Umbilical cord (tissue), 2 donors: Measurements from ENCODE around the gene TRUB1. TPM values are rescaled to one million over a fixed set of nuclear protein-coding genes. Genes with fewer than 3 reads are reported as not detected.

Experiments
- DNase-seq: peaks from one replicate; pipeline ENCODE4 v3.0.0-alpha.2; 2015; ENCODE audit warnings: low spot score
- total RNA-seq: library from RNA; depleted of rRNA; stranded (reverse); fragments of >200 nt; gene quantifications from one replicate; pipeline ENCODE4 v1.2.3, GENCODE V29; 2014; ENCODE audit warnings: low replicate concordance; ENCODE audit not compliant: insufficient read depth

TRUB1 gene
- total RNA-seq, 1 donor from 2014 or later: 26.7 TPM

- no peak for DNase-seq
Observed at GRCh38 chr10:114975091-114975490, 37.1 kb downstream of the TRUB1 start.

- no peak for DNase-seq
Observed at GRCh38 chr10:114982989-114983388, 45.0 kb downstream of the TRUB1 start.

- DNase-seq: no peak
Observed at GRCh38 chr10:114987995-114988394, 50.0 kb downstream of the TRUB1 start.

- peak; percentile 53 for DNase-seq
Observed at GRCh38 chr10:114990586-114990985, 52.6 kb downstream of the TRUB1 start.

GRCh38 chr10:114990991-114991390 lies 53.0 kb downstream of the TRUB1 start:
- DNase-seq: no peak

GRCh38 chr10:114992189-114992775 lies 54.3 kb downstream of the TRUB1 start:
- peak; percentile 57 for DNase-seq

DNA sequence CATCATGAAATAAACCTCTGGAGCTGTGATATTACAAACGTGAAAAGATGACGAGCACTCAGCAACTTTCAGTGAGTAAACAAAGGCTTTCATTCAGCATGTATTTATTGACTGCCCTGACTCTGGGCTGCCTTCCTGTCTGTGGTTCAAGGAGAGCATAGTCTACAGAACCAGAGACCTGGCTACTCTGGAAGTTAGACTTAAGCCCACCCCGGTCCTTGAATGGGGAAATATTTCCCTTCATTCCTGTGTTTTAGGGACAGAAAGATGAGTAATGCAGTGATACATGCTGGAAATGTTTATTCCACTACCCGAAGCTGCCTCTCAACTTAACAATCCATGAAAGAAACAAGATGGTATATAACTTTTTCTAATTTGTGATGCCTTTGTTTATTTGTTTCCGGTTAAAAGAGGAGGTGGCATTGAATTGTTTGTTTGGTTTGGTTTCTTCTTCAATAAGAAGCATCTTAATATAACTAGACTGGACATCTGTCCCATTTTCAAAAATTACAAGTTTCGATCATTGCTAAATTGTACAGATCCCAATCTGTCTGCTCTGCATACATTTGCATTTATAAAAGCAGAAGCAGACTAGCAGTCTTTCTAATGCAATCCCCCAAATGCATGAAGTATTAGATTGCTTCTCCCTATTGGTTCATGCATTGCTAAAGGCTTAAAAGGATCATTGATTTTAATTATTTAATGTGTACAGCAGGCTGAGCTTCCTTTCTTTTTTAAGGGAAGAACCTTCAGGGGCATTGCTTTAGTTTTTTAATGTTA lies 57.7 kb downstream of the TRUB1 start:
- peak; percentile 33 for DNase-seq

GRCh38 chr10:114996542-114996941 lies 58.5 kb downstream of the TRUB1 start:
- no peak for DNase-seq

DNA sequence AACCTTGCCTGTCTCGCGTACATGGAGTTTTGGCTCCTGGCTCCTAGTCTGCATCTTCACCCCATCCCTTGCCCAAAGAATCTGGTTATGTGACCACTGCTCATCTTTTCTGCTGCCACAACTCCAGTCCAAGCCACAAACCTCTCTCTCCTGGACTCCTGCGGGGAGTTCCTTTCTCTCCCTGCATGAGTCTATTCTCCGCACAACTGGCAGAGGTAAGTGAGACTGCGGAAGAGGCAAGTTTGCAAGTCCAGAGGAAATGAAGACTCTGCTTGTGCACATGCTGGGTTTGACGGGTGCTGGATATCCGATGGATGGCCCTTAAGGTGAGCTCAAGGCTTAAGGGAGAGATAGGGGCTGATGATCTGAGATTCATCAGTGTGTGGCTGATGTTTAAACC lies 61.0 kb downstream of the TRUB1 start:
- DNase-seq: no peak

DNA sequence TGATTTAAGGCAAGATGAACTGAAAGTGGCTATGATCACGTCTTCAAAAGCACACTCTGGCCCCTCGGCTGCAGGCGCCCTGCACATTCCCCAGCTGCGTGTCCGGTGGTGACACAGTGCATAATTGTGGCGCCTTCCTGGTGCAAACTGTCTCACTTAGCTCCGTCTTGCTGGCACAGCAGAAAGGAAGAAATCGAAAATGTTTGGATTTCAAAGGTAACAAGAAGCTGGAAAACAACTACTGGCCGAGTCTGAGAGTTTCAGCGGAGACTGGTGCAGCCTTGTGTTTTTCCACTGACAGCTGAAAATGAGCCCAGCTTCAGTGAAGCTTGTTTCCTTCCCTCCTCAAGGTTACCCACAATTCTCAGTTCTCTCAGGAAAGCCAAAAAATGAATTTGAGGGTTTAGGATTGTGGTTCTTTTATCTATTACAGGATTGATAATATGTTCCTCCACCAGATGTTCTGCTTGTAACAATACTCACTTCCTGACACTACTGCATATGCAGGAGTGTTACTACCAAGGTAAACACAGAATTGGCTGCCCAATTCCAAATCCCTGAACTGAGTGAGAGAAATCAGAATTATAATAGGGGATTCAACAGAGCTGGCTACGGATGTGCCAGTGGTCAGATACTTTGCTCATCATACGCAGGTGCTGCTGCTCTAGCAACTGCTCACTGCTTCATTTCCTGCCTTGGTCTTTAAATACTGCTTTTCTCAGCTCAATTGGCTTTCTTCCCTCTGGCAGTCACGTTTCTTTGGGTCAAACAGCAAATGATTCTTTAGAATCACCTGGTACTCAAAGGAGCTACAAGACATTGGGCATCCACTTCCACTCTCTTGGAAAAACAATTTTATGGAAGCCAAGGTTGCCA lies 63.7 kb downstream of the TRUB1 start:
- peak; percentile 17 for DNase-seq

DNA sequence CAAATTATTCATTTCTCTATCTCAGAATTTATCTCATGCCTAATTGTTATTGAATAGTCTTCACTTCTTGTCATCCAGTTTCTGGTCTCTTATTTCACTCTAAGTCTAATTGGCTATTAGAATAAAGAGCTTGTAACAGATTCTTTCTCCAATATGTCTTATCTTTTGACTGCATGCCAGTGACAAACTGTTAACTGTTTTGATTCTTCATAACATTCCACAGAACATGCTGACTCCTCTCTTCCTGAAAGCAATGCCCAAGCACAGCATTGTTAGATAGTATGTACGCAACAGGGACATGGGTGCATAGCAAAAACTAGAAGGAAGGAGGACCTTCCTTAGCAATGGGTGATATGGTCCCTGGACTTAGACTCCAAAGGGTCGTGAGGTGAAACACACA lies 65.4 kb downstream of the TRUB1 start:
- DNase-seq: peak; percentile 32

- DNase-seq: no peak
Observed at GRCh38 chr10:115004236-115004862, 66.4 kb downstream of the TRUB1 start.

GRCh38 chr10:115005771-115006170 lies 67.8 kb downstream of the TRUB1 start:
- no peak for DNase-seq

DNA sequence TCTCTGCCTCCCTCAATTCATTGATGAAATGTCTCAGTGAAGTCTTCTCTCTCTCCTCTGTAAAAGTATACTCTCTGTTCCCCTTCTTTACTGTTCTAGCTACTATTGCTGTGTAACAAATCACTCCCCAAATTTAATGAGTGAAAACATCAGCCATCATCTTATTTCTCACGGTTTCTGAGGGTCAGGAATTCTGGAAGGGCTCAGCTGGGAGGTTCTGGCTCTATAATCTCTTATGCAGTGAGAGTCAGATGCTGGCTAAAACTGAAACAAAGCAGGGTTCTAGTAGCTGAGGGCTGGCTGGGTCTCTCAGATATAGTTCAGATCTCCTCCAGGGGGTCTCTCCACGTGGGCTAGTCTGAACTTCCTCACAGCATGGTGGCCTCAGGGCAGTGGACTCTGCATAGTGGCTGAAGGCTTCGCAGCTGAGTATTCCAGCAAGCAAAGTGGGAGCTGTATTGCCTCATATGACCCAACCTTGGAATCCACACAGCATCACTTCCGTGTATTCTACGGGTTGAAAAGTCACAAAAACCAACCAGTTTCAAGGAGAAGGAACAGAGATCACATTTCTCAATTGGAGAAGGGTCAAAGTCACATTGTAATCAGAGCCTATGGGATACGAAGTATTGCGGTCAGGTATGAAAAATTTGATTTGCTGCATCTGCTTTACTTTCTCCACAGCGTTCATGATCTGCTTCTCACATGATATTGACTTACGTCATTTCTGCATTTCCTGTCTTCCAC lies 80.4 kb downstream of the TRUB1 start:
- no peak for DNase-seq

- no peak for DNase-seq
Observed at GRCh38 chr10:115020449-115020848, 82.5 kb downstream of the TRUB1 start.

- no peak for DNase-seq
Observed at GRCh38 chr10:115022733-115023132, 84.7 kb downstream of the TRUB1 start.

GRCh38 chr10:115023715-115024114 lies 85.7 kb downstream of the TRUB1 start:
- DNase-seq: no peak

- no peak for DNase-seq
Observed at GRCh38 chr10:115024371-115024770, 86.4 kb downstream of the TRUB1 start.

- DNase-seq: no peak
Observed at GRCh38 chr10:115026056-115026745, 88.2 kb downstream of the TRUB1 start.

GRCh38 chr10:115026746-115027140 lies 88.7 kb downstream of the TRUB1 start:
- DNase-seq: no peak
